Activated CD8-positive, alpha-beta memory T cell treated with anti-CD3 and anti-CD28 coated beads, Interleukin-2, amount 50 U/mL, for 4 hours (primary cell): ENCODE measurements around the gene PARVB.
A peak's percentile ranks its signal among the peaks of the same experiment; 100 is the strongest.
"Not testable (repeated sequence)": the region's sequence is repeated elsewhere in the genome, so short reads cannot be mapped to it uniquely, and the experiment has no call there.

Source experiments
- DNase-seq: peaks from one replicate; pipeline ENCODE4 v3.0.0-alpha.2; 2020

The PARVB gene

GRCh38 chr22:43998679-43999264, 25.3 kb upstream of the PARVB start:
- DNase-seq: no peak

GRCh38 chr22:43999378-43999777, 24.7 kb upstream of the PARVB start:
- DNase-seq: no peak

- no peak for DNase-seq
Observed at GRCh38 chr22:44000123-44000522, 24.0 kb upstream of the PARVB start.

- no peak for DNase-seq
Observed at GRCh38 chr22:44001521-44001920, 22.6 kb upstream of the PARVB start.

GRCh38 chr22:44002324-44002723, 21.8 kb upstream of the PARVB start:
- DNase-seq: no peak

GRCh38 chr22:44002997-44003396, 21.1 kb upstream of the PARVB start:
- DNase-seq: no peak

GRCh38 chr22:44003405-44004103, 20.5 kb upstream of the PARVB start:
- DNase-seq: no peak

GRCh38 chr22:44004104-44004460, 20.0 kb upstream of the PARVB start:
- no peak for DNase-seq

GRCh38 chr22:44005524-44005923, 18.6 kb upstream of the PARVB start:
- no peak for DNase-seq

- DNase-seq: no peak
Observed at GRCh38 chr22:44012162-44012561, 11.9 kb upstream of the PARVB start.

- no peak for DNase-seq
Observed at GRCh38 chr22:44012591-44012990, 11.5 kb upstream of the PARVB start.

GRCh38 chr22:44014241-44014640, 9.9 kb upstream of the PARVB start:
- no peak for DNase-seq

GRCh38 chr22:44016586-44016985, 7.5 kb upstream of the PARVB start:
- DNase-seq: not testable (repeated sequence)

GRCh38 chr22:44018594-44018993, 5.5 kb upstream of the PARVB start:
- DNase-seq: no peak

GRCh38 chr22:44019416-44019815, 4.7 kb upstream of the PARVB start:
- no peak for DNase-seq

- DNase-seq: no peak
Observed at GRCh38 chr22:44019846-44020245, 4.3 kb upstream of the PARVB start.

- no peak for DNase-seq
Observed at GRCh38 chr22:44020981-44021380, 3.1 kb upstream of the PARVB start.

GRCh38 chr22:44023404-44024287, 456 bp upstream of the PARVB start:
- DNase-seq: peak; percentile 25

- DNase-seq: no peak
Observed at GRCh38 chr22:44025171-44026065, 1.3 kb downstream of the PARVB start.

- no peak for DNase-seq
Observed at GRCh38 chr22:44026066-44026629, 2.0 kb downstream of the PARVB start.

- peak; percentile 63 for DNase-seq
Observed at GRCh38 chr22:44026630-44027511, 2.8 kb downstream of the PARVB start.

GRCh38 chr22:44028091-44028490, 4.0 kb downstream of the PARVB start:
- no peak for DNase-seq
